Ureter (tissue), 1 donor: ENCODE data around the gene DIAPH2. TPM values are rescaled to one million over a fixed set of nuclear protein-coding genes. Genes with fewer than 3 reads are reported as not detected.
A peak's percentile ranks its signal among the peaks of the same experiment; 100 is the strongest.

Experiments used
- DNase-seq: peaks from one replicate; pipeline ENCODE4 v3.0.0-alpha.2; 2020; ENCODE audit warnings: low spot score
- total RNA-seq: library from RNA; stranded (reverse); gene quantifications from one replicate; pipeline ENCODE4 v1.2.4, GENCODE V29; 2023
- donor health status: DM: yes; HTN: yes; CAD: no.

Gene DIAPH2
- total RNA-seq, 1 donor from 2014 or later, result 32.5 TPM

- DNase-seq, result no peak
These were observed 902.5 kb downstream of the DIAPH2 start for GRCh38 chrX:97587171-97587570.

GRCh38 chrX:97594646-97595224 lies 910.1 kb downstream of the DIAPH2 start:
- no peak for DNase-seq

GRCh38 chrX:97597954-97598353 lies 913.3 kb downstream of the DIAPH2 start:
- DNase-seq, result no peak

- no peak for DNase-seq
These were observed 918.0 kb downstream of the DIAPH2 start for GRCh38 chrX:97602465-97603258.

GRCh38 chrX:97605271-97605670 lies 920.6 kb downstream of the DIAPH2 start:
- no peak for DNase-seq

GRCh38 chrX:97609357-97609756 lies 924.7 kb downstream of the DIAPH2 start:
- no peak for DNase-seq

GRCh38 chrX:97609938-97610337 lies 925.3 kb downstream of the DIAPH2 start:
- no peak for DNase-seq

- DNase-seq, result peak; percentile 49
These were observed 932.4 kb downstream of the DIAPH2 start for GRCh38 chrX:97616883-97617530.

GRCh38 chrX:97619499-97619898 lies 934.9 kb downstream of the DIAPH2 start:
- no peak for DNase-seq

- no peak for DNase-seq
These were observed 937.5 kb downstream of the DIAPH2 start for GRCh38 chrX:97622111-97622510.

GRCh38 chrX:97628326-97628725 lies 943.7 kb downstream of the DIAPH2 start:
- DNase-seq, result no peak

- no peak for DNase-seq
These were observed 944.4 kb downstream of the DIAPH2 start for GRCh38 chrX:97628807-97629596.

- DNase-seq, result no peak
These were observed 944.9 kb downstream of the DIAPH2 start for GRCh38 chrX:97629597-97629985.

- DNase-seq, result no peak
These were observed 949.2 kb downstream of the DIAPH2 start for GRCh38 chrX:97633798-97634197.

GRCh38 chrX:97636473-97637140 lies 952.0 kb downstream of the DIAPH2 start:
- DNase-seq, result no peak

GRCh38 chrX:97637289-97637688 lies 952.6 kb downstream of the DIAPH2 start:
- DNase-seq, result no peak

- no peak for DNase-seq
These were observed 954.0 kb downstream of the DIAPH2 start for GRCh38 chrX:97638621-97639020.

GRCh38 chrX:97639526-97639925 lies 954.9 kb downstream of the DIAPH2 start:
- no peak for DNase-seq
